Measurements from ENCODE around the gene DEGS2. TPM values are rescaled to one million over a fixed set of nuclear protein-coding genes. Genes with fewer than 3 reads are reported as not detected.
"Not testable (repeated sequence)": the region's sequence is repeated elsewhere in the genome, so short reads cannot be mapped to it uniquely, and the experiment has no call there.

DEGS2 gene
- total and polyA plus RNA-seq, 5 donors from 2014 or later: 0.09 to 0.35 (median 0.17) TPM; not detected in 1

DNA sequence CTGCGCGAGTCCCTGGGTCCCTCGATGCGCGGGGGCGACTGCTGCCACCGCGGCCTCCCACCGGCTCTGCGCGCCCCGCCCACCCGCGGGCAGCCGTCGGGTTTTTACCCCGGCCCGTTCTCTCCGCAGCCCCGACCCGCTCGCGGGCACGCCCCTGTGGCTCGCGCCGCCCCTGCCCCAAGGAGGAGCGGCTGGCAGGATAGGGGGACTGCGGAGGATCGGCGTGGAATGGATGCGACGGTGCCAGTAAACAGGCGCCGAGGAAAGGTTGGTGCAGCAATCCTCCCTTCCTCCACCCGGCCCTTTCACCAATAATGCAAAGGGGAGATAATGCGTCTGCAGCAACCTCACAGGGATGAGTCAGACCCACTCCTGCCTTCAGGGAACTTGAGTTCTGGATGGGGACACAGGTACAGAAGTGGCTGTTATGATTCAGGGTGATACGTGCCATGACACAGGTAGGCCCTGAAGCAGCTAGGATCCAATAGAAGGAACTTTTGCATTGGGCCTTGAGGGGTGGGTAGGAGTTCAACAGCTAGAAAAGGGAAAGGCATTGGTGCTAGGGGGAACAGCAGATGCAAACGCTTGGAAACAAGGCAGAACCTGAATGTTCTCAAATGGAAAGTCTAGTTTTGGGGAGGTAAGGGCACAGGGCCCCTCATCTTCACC lies 554 bp upstream of the DEGS2 start:
- peaks cover 14% of the 10 kb centered on the region for H3K4me1 ChIP-seq (ENCODE audit: control insufficient read depth, insufficient read depth, low read length, poor library complexity, severe bottlenecking)
- Mint-ChIP-seq H3K36me3 (no peaks in the 10 kb centered on the region), H3K4me3 (peak overlapping the region in 3 of 4 donors; percentile 48 to 75 (median 66)), H3K27me3 (peaks cover 65% of the 10 kb centered on the region), H3K9me3 (peaks cover 0 to 5% (median 0%) of the 10 kb centered on the region in 7 donors), H3K27ac (no peak overlapping the region), H3K4me1 (peaks cover 0 to 9% (median 1%) of the 10 kb centered on the region in 4 donors)
- no peak overlapping the region for H3K4me3 ChIP-seq (ENCODE audit: low read depth, low read length)
- no peaks in the 10 kb centered on the region for H3K36me3 ChIP-seq (ENCODE audit: control insufficient read depth, insufficient read depth, low read length)
- H3K27me3 ChIP-seq (ENCODE audit: control insufficient read depth, insufficient read depth, low read length): peaks cover 10% of the 10 kb centered on the region
- ATAC-seq (ENCODE audit: low read depth in 2 of 2): peak; percentile 15 to 24
- no peak overlapping the region for H3K27ac ChIP-seq (ENCODE audit: insufficient read depth, low read length, poor library complexity, severe bottlenecking)
- DNase-seq: no peak
- peaks cover 2 to 4% of the 10 kb centered on the region in 2 experiments for H3K9me3 ChIP-seq (ENCODE audit: control insufficient read depth in 2 of 2, low read length in 2 of 2)

- Histone ChIP-seq H3K4me1 (ENCODE audit: control insufficient read depth, insufficient read depth, low read length, poor library complexity, severe bottlenecking) (peaks cover 14% of the 10 kb centered on the region), H3K9me3 (ENCODE audit: control insufficient read depth in 2 of 2, low read length in 2 of 2) (peaks cover 5 to 12% of the 10 kb centered on the region in 2 experiments), H3K4me3 (ENCODE audit: low read depth, low read length) (no peak overlapping the region), H3K27ac (ENCODE audit: insufficient read depth, low read length, poor library complexity, severe bottlenecking) (no peak overlapping the region), H3K27me3 (ENCODE audit: control insufficient read depth, insufficient read depth, low read length) (peaks cover 10% of the 10 kb centered on the region), H3K36me3 (ENCODE audit: control insufficient read depth, insufficient read depth, low read length) (no peaks in the 10 kb centered on the region)
- H3K36me3 Mint-ChIP-seq: no peaks in the 10 kb centered on the region
- H3K4me1 Mint-ChIP-seq: peaks cover 0 to 7% (median 0%) of the 10 kb centered on the region in 4 donors
- H3K27ac Mint-ChIP-seq: no peak overlapping the region
- ATAC-seq (ENCODE audit: low read depth in 2 of 2) (no peak), DNase-seq (no peak)
- H3K9me3 Mint-ChIP-seq: peaks cover 0 to 8% (median 2%) of the 10 kb centered on the region in 7 donors
- H3K27me3 Mint-ChIP-seq: peaks cover 58% of the 10 kb centered on the region
- H3K4me3 Mint-ChIP-seq: peak overlapping the region in 1 of 4 donors; percentile 60
Measured at GRCh38 chr14:100158566-100159093, 815 bp downstream of the DEGS2 start.

GRCh38 chr14:100157548-100158232 lies 1.8 kb downstream of the DEGS2 start:
- Mint-ChIP-seq H3K27me3 (peaks cover 63% of the 10 kb centered on the region), H3K4me3 (peak overlapping the region in 1 of 4 donors; percentile 58), H3K9me3 (peaks cover 0 to 11% (median 2%) of the 10 kb centered on the region in 7 donors), H3K27ac (peak overlapping the region in 1 of 3 donors; percentile 86)
- peaks cover 10% of the 10 kb centered on the region for H3K27me3 ChIP-seq (ENCODE audit: control insufficient read depth, insufficient read depth, low read length)
- not testable (repeated sequence) for H3K4me1 Mint-ChIP-seq; H3K4me3 ChIP-seq (ENCODE audit: low read depth, low read length); H3K36me3 ChIP-seq (ENCODE audit: control insufficient read depth, insufficient read depth, low read length); DNase-seq; H3K27ac ChIP-seq (ENCODE audit: insufficient read depth, low read length, poor library complexity, severe bottlenecking); ATAC-seq (ENCODE audit: low read depth in 2 of 2); H3K36me3 Mint-ChIP-seq
- peaks cover 14% of the 10 kb centered on the region for H3K4me1 ChIP-seq (ENCODE audit: control insufficient read depth, insufficient read depth, low read length, poor library complexity, severe bottlenecking)
- peaks cover 5 to 12% of the 10 kb centered on the region in 2 experiments for H3K9me3 ChIP-seq (ENCODE audit: control insufficient read depth in 2 of 2, low read length in 2 of 2)

GRCh38 chr14:100156776-100157175 lies 2.7 kb downstream of the DEGS2 start:
- Mint-ChIP-seq H3K27ac (no peak overlapping the region), H3K4me3 (no peak overlapping the region), H3K4me1 (peaks cover 0 to 10% (median 0%) of the 10 kb centered on the region in 4 donors), H3K9me3 (peaks cover 0 to 11% (median 2%) of the 10 kb centered on the region in 7 donors), H3K27me3 (peaks cover 61% of the 10 kb centered on the region), H3K36me3 (no peaks in the 10 kb centered on the region)
- no peak overlapping the region for H3K4me3 ChIP-seq (ENCODE audit: low read depth, low read length)
- peaks cover 10% of the 10 kb centered on the region for H3K27me3 ChIP-seq (ENCODE audit: control insufficient read depth, insufficient read depth, low read length)
- no peak for DNase-seq
- H3K4me1 ChIP-seq (ENCODE audit: control insufficient read depth, insufficient read depth, low read length, poor library complexity, severe bottlenecking): peaks cover 14% of the 10 kb centered on the region
- no peaks in the 10 kb centered on the region for H3K36me3 ChIP-seq (ENCODE audit: control insufficient read depth, insufficient read depth, low read length)
- H3K27ac ChIP-seq (ENCODE audit: insufficient read depth, low read length, poor library complexity, severe bottlenecking): no peak overlapping the region
- no peak for ATAC-seq (ENCODE audit: low read depth in 2 of 2)
- H3K9me3 ChIP-seq (ENCODE audit: control insufficient read depth in 2 of 2, low read length in 2 of 2): peaks cover 5 to 12% of the 10 kb centered on the region in 2 experiments

DNA sequence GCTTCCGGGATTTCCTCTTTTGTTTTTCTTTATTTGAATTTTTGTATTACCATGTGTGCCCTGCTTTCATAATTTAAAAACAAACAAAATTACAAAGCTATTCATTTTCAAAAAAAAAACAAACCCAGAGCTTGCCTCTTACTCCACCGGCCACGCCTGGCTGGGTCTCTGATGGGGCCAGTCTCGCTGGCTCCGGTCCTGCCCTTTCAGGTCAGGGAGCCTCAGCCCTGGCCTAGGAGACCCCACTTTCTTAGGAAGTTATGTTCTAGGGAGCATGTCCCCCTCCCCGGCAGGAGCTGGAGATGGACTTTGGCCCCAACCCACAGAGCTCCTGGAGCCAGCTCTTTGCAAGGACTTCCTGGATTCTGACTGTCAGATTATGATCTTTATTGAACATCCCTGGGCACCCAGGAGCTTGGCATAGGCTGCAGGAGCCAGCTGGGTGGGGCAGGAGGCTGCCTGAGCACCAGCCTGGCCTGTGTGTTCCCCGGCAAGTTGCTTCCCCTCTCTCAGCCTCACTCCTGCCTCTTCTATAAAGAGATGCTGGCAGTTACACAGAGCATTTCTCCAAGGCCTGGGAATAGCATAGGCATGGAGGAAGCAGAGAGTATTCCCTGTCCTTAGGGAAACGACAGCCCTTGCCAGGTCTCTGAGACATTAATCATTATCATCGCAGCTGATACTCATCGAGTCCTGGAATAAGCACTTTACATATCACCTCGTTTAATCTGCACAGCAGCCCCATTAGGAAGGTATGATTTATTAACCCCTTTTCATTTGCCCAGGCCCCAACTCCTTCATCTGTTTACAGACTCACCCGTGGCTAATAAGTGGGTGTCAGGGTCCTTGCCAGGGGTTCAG lies 3.5 kb downstream of the DEGS2 start:
- Histone ChIP-seq H3K4me3 (ENCODE audit: low read depth, low read length) (no peak overlapping the region), H3K9me3 (ENCODE audit: control insufficient read depth in 2 of 2, low read length in 2 of 2) (peaks cover 5 to 12% of the 10 kb centered on the region in 2 experiments), H3K36me3 (ENCODE audit: control insufficient read depth, insufficient read depth, low read length) (no peaks in the 10 kb centered on the region), H3K4me1 (ENCODE audit: control insufficient read depth, insufficient read depth, low read length, poor library complexity, severe bottlenecking) (peaks cover 14% of the 10 kb centered on the region), H3K27me3 (ENCODE audit: control insufficient read depth, insufficient read depth, low read length) (peaks cover 10% of the 10 kb centered on the region), H3K27ac (ENCODE audit: insufficient read depth, low read length, poor library complexity, severe bottlenecking) (no peak overlapping the region)
- Mint-ChIP-seq H3K9me3 (peaks cover 0 to 11% (median 2%) of the 10 kb centered on the region in 7 donors), H3K36me3 (no peaks in the 10 kb centered on the region), H3K27ac (no peak overlapping the region), H3K4me3 (peak overlapping the region in 1 of 4 donors; percentile 35), H3K4me1 (peaks cover 0 to 10% (median 0%) of the 10 kb centered on the region in 4 donors), H3K27me3 (peaks cover 53% of the 10 kb centered on the region)
- DNase-seq: no peak
- no peak for ATAC-seq (ENCODE audit: low read depth in 2 of 2)

- Mint-ChIP-seq H3K9me3 (peaks cover 0 to 11% (median 2%) of the 10 kb centered on the region in 7 donors), H3K36me3 (no peaks in the 10 kb centered on the region), H3K4me3 (peak overlapping the region in 1 of 4 donors; percentile 35), H3K4me1 (peaks cover 0 to 9% (median 0%) of the 10 kb centered on the region in 4 donors), H3K27me3 (peaks cover 49% of the 10 kb centered on the region), H3K27ac (peak overlapping the region in 1 of 3 donors; percentile 73)
- no peaks in the 10 kb centered on the region for H3K36me3 ChIP-seq (ENCODE audit: control insufficient read depth, insufficient read depth, low read length)
- H3K4me3 ChIP-seq (ENCODE audit: low read depth, low read length): no peak overlapping the region
- H3K27ac ChIP-seq (ENCODE audit: insufficient read depth, low read length, poor library complexity, severe bottlenecking): no peak overlapping the region
- H3K4me1 ChIP-seq (ENCODE audit: control insufficient read depth, insufficient read depth, low read length, poor library complexity, severe bottlenecking): peaks cover 14% of the 10 kb centered on the region
- H3K27me3 ChIP-seq (ENCODE audit: control insufficient read depth, insufficient read depth, low read length): peaks cover 5% of the 10 kb centered on the region
- DNase-seq (no peak), ATAC-seq (ENCODE audit: low read depth in 2 of 2) (no peak)
- peaks cover 5 to 12% of the 10 kb centered on the region in 2 experiments for H3K9me3 ChIP-seq (ENCODE audit: control insufficient read depth in 2 of 2, low read length in 2 of 2)
Measured at GRCh38 chr14:100155049-100155621, 4.3 kb downstream of the DEGS2 start.

DNA sequence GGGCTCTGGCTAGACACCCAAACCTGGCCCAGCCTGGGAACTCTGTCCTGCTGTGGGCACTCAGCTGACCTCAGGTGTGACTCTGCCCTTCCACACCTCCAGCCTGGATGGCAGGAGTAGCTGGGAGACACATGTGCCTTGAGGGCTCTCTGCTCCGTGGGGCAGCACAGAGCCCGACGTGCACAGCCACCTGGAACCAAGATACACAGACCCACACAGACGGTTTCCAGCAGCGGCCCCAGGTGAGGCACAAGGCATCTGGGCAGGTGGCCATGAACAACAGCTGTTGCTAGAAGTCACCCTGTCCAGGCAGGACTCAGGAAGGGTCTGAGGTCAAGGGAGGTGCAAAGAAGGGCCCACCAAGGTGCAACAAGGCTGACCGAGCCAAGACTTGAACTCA lies 5.9 kb downstream of the DEGS2 start:
- Histone ChIP-seq H3K36me3 (ENCODE audit: control insufficient read depth, insufficient read depth, low read length) (no peaks in the 10 kb centered on the region), H3K27ac (ENCODE audit: insufficient read depth, low read length, poor library complexity, severe bottlenecking) (no peak overlapping the region), H3K27me3 (ENCODE audit: control insufficient read depth, insufficient read depth, low read length) (peaks cover 4% of the 10 kb centered on the region), H3K4me1 (ENCODE audit: control insufficient read depth, insufficient read depth, low read length, poor library complexity, severe bottlenecking) (no peaks in the 10 kb centered on the region), H3K4me3 (ENCODE audit: low read depth, low read length) (no peak overlapping the region), H3K9me3 (ENCODE audit: control insufficient read depth in 2 of 2, low read length in 2 of 2) (peaks cover 5 to 12% of the 10 kb centered on the region in 2 experiments)
- no peak overlapping the region for H3K27ac Mint-ChIP-seq
- no peaks in the 10 kb centered on the region for H3K36me3 Mint-ChIP-seq
- no peak overlapping the region for H3K4me3 Mint-ChIP-seq
- DNase-seq: no peak
- H3K4me1 Mint-ChIP-seq: peaks cover 0 to 7% (median under 1%) of the 10 kb centered on the region in 4 donors
- no peak for ATAC-seq (ENCODE audit: low read depth in 2 of 2)
- H3K27me3 Mint-ChIP-seq: peaks cover 44% of the 10 kb centered on the region
- H3K9me3 Mint-ChIP-seq: peaks cover 0 to 11% (median 2%) of the 10 kb centered on the region in 7 donors
